SKM-1 (cell line): ENCODE results near the gene TFF2.
A peak's percentile ranks its signal among the peaks of the same experiment; 100 is the strongest.

ENCODE experiments used
- DNase-seq: peaks from one replicate; lab custom pipeline; 2025; ENCODE audit not compliant: unreplicated experiment; lab: John Stamatoyannopoulos, UW

The TFF2 gene

DNA sequence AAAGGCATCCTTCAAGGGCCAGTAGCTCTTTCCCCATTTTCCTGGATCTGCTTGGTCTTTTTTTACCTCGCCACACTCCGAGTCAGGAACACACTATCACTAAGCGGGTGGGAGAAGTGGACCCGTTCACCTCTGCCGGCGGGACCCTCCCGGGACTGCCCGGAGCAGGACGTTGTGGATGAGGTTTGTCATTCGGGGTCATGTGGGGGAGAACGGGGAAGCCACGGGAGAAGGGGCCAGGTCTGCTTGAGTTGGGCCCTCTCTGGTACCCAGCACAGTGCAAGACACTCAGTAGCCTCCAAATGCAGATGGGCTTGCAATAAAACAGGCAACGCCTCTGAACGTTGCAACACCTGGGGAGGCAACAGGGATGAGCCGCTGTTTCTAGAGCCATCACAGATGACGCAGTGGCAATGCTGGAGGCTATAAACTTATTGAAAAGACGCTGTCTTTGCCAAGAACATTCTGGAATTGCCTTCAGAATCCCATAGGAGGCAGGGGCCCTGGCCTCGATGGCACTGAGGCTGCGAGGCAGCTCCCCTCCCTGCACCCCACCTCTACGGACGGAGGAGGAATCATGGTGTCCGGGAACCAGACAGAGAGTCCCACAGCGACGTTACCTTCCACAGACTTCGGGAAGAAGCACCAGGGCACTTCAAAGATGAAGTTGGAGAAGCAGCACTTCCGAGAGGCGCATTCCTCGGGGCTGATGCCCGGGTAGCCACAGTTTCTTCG is 3.8 kb downstream of the TFF2 start:
- DNase-seq = no peak

- no peak for DNase-seq
These were observed 4.4 kb downstream of the TFF2 start for GRCh38 chr21:42346441-42346840.

DNA sequence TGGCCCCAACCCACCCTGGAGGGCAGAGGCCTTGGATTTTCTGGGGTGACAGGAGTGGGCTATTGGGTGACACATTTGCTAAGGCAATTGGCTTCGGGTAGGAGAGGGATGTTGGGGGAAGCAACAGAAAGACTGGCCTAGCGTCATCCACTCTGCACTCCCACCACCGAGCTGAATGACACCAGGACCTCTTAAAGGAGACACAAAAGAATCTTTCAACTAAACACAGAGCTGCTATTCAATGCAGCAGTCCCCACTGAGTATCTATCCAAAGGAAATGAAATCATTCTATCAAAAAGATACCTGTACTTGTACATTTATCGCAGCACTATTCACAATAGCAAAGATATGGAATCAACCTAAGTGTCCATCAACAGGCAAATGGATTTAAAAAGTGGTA is 6.2 kb downstream of the TFF2 start:
- no peak for DNase-seq

DNA sequence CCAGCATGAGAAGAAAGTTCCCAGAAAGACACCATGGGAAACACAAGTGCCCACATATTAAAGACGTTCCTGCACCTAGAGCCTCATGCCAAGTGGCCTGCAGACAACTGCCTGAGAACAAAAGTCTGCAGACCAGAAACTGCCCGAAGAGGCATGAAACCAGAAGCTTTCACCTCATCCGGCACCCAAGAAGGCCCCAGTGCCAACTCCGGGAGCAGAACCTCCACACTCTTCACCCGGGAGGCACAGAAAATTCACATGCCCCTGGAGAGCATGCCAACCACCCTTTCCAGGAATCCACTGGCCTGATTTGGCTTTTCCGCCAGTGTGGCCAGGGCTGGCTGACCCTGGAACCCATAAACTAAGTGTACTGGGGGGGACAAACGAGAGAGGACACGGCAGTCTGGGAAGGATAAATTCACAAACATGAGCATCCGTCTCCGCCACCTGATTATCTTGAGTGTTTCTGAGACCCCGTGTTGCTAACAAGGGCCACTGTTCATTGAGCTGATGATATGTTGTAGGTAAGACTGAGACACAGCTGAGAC is 6.8 kb downstream of the TFF2 start:
- no peak for DNase-seq

DNA sequence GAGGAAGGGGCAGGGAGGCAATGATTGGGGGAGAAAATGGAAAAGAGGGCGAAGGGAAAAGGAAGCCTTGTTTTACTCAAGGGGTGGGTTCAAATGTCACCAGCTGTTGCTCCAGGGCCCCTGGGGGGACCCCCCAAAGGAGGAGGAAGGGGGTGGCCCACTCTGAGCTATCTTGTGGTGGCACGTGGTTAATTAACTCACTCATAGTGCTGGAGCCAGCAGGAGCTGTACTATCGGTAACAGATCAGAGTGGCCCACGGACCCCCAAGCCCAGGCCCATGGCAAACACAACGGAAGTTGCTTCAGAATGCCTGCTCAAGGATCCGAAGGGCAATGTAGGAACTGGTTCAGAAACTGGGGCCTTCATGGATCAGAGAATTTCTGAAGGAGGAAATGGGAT is 7.2 kb downstream of the TFF2 start:
- DNase-seq = no peak

GRCh38 chr21:42343101-42343500 is 7.7 kb downstream of the TFF2 start:
- no peak for DNase-seq

- no peak for DNase-seq
These were observed 8.8 kb downstream of the TFF2 start for GRCh38 chr21:42341776-42342542.

DNA sequence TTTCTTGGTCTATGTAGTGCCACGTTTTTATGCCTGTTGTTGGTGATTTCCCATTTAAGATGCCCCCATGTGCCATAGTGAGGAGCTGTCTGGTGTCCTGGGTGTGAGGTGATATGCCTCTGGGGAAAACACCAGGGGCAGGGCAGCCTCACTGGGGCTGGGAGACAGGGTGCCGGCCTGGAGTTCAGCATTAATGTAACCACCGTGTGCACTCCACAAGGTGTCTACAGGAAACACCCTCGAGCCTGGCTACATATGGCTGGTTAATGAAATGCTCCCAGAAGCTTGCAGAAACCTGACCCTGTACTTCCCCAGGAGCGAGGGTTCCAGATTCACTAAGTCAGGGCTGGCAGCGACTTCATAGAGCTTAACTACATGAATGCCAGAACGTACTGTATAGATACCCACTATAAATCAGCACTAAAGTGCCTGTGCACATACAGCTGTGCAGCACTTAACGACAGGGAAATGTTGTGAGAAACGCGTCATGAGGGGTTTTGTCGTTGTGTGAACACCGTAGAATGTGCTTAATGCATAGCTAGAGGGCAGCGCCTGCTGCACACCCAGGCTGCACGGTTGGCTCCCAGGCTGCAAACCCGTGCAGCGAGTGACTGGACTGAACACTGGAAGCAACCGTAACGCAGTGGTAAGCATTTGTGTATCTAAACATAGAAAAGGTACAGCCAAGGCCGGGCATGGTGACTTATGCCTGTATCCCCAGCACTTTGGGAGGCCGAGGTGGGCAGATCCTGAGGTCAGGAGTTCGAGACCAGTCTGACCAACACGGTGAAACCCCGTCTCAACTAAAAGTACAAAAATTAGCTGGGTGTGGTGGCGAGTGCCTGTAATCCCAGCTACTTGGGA is 10.4 kb downstream of the TFF2 start:
- no peak for DNase-seq

- DNase-seq = no peak
These were observed 11.8 kb downstream of the TFF2 start for GRCh38 chr21:42338729-42339715.

DNA sequence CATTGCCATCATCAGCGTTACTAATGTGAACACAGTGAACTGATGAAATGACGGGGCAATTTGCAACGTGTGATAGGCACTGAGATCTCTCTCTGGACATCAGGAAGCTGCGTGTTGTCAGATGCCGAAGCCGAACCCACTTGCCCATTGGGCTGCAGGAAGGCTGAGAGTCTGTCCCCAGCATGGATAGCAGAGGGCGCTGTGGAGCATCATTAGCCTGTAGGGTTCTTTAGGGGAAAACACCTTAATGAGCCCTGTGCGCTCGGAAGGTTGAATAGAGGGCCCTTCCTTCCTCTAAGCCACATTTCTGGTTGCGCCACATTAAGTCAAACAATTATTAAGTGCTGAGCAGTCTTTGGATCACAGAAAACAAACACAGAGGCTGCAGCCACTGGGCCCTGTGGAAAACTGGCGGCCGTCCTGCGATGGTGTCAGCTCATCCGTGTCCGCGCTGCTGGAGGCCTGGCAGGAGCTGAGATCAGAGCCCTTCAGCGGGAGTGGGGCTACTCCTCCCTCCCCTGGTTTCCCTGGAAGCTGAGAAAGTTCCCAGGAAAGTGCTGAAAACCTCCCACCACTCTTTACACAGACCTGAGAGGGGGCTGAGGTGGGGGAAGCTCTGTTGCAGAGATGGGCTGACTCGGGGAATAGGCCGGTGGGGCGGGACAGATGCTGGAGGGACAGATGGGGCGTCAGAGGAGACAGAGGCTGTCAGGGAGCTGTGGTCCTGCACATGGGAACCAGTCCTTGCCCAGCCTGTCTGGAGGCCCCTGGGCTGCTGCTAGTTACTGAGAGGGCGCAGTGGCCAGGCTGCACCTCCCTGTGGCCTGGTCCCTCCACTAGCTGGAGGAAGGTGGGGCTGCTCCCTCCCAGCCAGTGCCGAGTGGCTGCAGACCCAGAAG is 12.7 kb downstream of the TFF2 start:
- peak; percentile 11 for DNase-seq

DNA sequence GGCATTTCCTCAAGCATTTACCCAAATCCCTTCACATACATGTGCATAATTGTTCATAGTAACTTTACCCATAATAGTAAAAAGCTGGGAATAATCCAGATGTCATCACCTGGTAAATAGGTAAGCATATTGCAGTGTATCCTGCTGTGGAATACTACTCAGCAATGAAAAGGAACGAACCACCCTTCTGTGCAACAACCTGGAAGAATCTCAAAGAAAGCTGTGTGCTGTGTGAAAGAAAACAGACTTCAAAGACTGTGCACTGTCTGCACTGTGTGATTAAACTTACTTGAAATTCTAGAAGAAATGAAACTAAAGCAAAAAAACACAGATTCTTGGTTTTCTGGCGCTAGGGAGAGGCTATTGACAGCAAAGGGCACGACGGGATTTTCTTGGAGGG is 13.5 kb downstream of the TFF2 start:
- DNase-seq = no peak

DNA sequence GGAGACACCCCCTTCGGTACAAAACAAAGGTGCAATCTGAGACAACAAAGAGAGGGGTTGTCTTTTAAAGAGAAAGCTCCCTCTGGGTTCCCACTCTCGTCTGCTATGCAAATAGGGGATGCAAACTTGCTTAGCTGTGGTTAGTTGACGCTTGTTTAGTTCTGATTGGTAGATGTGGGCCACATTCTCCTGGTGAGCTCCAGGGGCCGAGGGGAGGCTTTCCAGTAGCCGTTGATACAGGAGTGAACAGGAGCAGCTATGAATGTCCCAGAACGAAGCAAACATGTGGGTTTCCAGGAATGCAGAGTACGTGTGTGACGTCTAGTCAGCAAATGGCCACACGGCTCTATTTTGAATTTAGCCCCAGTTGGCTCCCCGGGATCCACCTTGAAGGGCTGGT is 14.7 kb downstream of the TFF2 start:
- no peak for DNase-seq

GRCh38 chr21:42332557-42333317 is 18.1 kb downstream of the TFF2 start:
- DNase-seq = no peak

DNA sequence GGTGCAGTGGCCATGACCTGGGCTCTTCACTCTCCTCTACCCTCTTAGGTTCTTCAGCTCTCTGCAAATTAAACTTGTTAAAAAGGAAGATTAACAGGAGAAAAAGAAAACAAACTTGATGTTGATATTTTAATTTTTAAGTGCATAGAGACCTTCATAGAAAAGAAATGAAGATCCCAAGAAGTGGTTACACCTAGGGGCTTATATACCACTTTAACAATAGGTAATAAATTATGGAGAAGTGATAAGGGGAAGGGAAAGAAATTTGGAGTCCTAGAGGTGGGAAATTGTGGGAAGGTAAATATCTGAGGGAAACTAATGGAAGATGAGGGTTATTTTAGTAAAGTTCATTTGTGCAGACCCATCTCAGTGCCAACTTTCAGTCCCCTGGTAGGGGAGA is 19.1 kb downstream of the TFF2 start:
- no peak for DNase-seq

GRCh38 chr21:42330380-42331371 is 20.1 kb downstream of the TFF2 start:
- no peak for DNase-seq

GRCh38 chr21:42324896-42325295 is 25.9 kb downstream of the TFF2 start:
- no peak for DNase-seq

DNA sequence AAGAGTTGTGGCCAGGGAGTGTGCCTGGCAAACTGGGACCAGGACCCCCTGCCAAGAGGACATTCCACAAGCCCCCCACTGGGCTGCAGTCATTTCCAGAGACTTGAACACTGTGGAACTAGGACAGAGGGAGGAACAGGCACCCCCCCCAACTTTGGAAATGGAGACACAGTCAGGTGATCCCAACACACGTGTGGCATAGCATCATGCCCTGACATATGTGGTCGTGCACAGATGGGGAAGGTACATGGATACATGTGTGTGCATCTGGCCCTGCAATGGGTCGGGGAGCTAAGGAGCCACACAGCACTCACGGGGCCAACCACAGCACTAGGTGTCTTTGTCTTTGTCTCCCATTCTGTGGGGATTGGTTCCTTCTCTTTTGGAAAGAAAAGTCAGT is 28.9 kb downstream of the TFF2 start:
- DNase-seq = no peak
